ENCODE measurements around the gene ANO2.

The ANO2 gene

GRCh38 chr12:5807514-5808219 is 137.4 kb downstream of the ANO2 start:
- no peak for DNase-seq

DNA sequence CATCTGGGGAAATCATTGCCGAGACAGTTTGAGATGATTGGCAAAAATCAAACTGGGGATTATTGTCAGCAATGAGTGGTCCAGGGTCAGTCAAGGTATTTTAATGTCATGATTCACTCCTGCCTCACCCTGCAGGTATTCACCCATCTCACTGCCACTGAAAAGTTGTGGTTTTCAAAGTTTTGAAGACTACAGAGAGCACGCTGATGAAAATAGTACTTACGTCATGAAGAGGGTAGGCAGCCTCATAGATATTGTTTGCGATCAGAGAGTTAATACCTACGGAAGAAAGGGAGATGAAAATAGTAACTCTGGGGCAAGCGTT is 138.0 kb downstream of the ANO2 start:
- no peak for DNase-seq

DNA sequence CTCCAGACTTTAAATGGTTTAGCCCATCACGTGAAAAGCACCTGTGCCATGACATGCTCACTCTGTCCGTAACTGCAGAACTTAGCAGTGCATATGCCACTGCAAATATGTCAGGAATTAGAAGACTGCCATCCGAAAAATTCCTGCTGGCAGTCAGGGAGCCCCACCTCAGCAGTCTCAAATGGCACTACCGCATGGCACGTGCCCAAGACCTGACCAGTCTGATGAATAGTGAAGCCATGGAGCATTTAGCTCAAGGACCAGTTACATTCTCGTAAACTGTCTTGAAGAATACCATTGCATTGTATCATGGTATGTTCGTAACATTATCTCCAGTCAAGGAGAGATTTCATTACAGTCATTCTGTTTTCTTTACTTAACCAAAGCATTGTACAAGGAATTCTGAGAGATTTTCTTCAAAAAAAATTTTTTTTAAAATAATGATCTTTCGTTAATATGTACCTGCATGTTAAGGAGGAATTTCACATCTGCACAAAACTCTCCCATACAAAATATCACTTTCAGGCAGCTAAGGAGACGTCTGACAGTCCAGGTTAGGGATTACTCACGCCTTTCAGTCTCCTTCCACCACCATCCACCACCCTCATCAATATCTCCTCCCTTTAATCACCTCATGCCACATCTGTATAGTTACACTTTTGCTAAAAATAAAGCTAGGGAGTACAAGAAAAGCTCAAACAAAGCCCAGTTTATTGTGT is 138.5 kb downstream of the ANO2 start:
- DNase-seq = no peak

DNA sequence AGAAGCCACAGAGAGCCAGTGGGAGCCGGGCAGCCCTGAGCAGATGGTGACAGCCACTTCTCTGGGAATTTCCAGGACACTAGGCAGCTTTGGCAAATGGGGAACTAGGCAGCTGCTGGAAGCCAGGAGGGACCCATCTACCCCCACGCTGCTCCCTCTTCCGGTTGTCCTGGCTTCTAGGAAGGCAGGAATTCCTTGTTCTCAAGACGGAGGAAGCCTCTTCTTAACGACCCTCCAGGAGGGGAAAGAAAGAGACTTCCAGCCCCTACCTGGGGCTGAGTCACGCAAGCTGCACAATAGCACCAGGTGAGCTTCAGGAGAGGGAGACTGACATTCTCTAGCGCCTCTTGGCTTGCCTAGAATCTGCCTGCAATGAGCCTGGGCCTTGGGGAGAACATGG is 141.5 kb downstream of the ANO2 start:
- DNase-seq = no peak

DNA sequence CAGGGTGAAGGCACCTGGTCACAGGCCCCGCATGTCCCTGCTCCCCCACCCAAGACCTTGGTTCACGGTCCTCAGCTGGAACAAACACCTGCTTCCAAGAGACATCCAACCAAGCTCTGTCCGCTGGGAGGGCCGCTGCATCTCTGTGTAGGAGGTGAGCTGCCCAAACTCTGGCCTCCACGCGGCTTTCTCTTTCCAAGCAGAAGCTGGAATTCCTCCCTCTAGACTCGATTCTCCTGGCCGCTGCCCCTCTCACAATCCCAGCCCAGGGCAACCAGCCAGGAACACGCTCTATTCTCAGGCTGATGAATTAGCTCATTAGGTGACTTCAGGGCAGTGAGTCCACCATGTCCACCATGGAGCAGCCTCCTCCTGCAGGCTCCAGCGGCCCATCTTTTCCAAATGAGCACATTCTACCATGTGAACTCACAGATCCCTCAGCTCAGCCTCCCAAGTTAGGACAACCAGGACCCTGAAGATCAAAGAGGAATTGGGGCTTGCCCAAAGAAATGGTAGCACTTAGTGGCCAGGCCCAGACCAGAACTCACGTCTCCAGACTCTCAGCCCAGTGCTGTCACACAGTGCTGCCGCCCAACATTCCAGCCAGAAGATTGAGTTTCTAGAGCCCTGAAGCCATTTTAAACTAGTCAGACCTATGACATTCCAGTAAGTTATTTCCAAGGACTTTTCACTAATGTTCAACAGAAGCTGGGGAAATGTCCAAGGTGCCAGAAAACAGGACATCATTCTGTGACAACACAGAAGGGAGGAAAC is 146.6 kb downstream of the ANO2 start:
- DNase-seq = no peak

DNA sequence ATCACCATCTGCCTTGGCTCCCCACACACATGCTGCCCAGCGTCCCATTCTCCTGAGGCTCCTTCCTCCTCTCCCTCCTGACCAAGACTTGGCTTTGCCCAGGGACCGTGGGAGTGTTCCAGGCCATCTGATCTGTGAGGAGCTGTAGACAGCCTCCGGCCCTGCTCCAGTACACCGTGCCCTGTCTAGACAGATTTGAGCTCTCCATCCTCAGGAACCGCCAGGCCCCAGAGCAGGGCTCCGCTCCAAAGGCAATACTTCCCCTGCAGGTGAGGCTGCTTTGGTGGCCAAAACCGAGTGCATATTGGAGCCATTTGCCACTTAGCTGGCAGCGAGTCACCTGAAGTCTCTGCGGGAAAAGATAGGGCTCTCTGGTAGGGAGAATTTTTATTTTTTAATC is 147.4 kb downstream of the ANO2 start:
- DNase-seq = no peak

GRCh38 chr12:5796959-5797225 is 148.2 kb downstream of the ANO2 start:
- DNase-seq = no peak

DNA sequence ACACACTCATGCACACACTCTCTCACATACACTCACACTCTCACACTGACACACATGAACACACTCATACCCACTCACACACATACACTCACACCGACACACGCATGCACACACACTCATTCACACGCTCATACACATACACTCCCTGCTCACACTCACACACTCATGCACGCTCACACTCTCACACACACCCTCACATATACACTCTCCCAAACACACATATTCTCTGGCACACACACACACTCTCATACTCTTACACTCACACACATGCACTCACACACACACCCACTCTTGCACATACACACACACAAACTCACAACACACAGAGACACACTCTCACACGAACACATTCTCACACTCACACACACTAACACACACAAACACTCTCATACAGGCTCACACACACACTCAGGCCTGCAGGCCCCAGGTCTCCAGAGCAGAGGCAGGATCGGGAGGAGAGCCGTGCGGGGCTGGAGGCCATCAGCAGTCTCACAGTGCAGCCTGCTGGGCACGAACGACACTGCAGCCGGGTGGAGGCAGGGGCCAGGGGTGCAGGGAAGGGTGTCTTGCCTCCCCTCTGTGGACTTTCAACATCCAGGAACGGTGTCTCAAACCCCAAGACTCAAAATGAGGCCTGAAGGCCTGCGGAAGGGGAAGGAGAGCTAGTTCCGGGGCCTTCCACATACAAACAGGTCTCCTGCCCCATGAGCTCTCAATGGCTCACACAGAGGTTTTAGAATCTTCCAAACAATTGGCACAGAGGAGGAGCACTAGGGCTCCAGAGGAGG is 148.7 kb downstream of the ANO2 start:
- DNase-seq = no peak

DNA sequence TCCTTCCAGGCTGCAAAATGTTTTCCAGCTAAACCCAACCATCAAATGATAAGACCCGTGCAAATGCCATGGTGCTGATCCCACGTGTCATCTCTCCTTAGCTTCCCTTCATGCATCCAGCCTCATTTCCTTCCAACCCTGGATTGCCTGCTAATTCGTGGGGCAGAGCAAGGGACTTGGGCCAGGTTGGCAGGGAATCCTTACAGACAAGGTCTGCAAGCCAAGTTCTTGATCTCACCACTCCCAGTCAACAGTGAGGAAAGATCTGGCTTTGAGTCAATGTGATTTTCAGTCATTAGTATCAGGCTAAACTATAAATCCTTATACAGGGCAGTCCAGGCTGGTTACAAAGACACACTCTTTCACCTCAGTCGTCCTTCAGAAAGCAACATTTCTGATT is 150.9 kb downstream of the ANO2 start:
- no peak for DNase-seq

- no peak for DNase-seq
Observed at GRCh38 chr12:5792343-5792742, 152.7 kb downstream of the ANO2 start.

GRCh38 chr12:5789469-5789968 is 155.5 kb downstream of the ANO2 start:
- no peak for DNase-seq

GRCh38 chr12:5787828-5788227 is 157.2 kb downstream of the ANO2 start:
- DNase-seq = no peak

- no peak for DNase-seq
Observed at GRCh38 chr12:5785601-5786000, 159.5 kb downstream of the ANO2 start.

GRCh38 chr12:5784462-5785130 is 160.5 kb downstream of the ANO2 start:
- no peak for DNase-seq

- DNase-seq = no peak
Observed at GRCh38 chr12:5783289-5783920, 161.7 kb downstream of the ANO2 start.

GRCh38 chr12:5780536-5780935 is 164.5 kb downstream of the ANO2 start:
- no peak for DNase-seq

DNA sequence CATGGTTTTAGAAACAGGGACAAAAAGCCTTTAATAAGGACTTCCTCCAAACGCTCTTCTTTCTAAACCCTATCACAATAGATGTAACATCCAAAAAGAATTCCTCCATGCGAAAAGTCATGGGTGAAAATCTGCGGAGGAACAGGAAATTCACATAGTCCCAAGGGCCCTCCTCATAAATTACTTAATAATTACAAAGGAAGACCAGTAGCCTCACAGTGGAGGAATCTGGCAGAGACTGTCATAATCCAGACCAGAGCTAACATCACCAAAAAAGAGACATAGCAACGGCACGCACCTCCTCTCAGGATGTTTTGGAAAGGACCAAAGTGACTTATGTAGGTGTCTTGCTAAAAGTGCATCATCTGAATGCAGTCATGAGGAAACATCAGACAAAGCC is 165.7 kb downstream of the ANO2 start:
- DNase-seq = no peak

DNA sequence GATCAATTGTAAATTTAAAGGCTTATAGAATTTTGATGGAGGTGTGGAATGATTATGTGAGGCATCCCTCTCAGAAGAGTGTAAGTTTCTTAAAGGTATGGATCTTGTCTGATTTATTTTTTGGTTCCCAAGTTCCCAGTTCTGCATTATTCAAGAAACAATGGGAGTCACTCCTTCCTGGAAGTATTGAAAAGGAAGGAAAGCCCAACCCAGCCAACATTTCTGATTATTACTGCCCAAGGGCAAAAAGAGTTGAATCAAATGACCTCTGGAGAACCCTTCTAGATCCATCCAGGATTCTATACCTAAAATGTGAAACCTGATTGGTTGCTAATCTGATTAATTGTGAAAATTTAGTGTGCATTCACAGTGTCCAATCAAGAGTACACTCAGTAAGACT is 166.2 kb downstream of the ANO2 start:
- no peak for DNase-seq

DNA sequence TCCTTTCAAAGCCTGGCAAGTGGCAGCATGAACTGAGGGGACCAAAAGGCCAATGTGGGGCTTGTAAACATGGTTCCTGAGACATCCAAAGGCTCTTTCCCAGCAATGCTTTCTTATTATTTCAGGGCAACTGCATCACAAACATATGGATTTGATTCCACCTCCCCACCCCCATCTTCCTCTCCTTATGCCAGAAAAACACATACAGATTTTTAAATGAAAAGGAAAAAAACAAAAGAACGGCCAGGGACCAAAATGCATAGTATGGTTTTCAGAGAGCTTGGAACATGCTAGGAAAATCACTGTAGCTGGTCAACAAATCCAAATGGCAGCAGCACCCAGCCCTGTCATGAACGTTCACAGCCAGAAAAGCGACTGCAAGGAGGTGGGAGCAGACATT is 167.6 kb downstream of the ANO2 start:
- DNase-seq = no peak

- DNase-seq = no peak
Observed at GRCh38 chr12:5776091-5776490, 169.0 kb downstream of the ANO2 start.

DNA sequence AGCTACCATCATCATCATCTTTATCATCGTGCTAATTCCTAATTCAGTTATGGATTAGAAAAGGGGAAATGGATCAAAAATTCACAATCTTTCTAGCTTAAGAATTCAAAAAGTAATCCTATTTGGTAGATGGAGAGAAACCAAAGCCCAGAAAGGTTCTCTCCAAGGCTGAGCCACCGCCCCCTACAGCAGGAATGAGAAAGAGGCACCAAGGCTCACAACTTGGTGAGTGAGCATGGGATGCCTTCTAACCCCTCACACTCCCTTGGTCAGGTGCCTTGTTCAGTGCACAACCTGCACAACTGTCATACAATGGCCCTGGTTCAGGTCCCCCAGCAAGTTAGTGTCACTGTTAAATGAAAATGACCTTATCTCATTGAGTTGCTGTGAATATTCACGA is 171.5 kb downstream of the ANO2 start:
- DNase-seq = no peak

GRCh38 chr12:5771756-5772155 is 173.3 kb downstream of the ANO2 start:
- no peak for DNase-seq

Measured in NCI-H2029 treated with DMSO at 0.1 percent for 48 hours (cell line).